Cardiac muscle cell (in vitro differentiated cells and primary cell): Measurements from ENCODE around the gene SATB1. TPM values are rescaled to one million over a fixed set of nuclear protein-coding genes. Genes with fewer than 3 reads are reported as not detected.

Source experiments
- DNase-seq, 2 donors: peaks; one replicate each; pipeline versions ENCODE4 v3.0.0 to v3.0.0-alpha.2; 2010 to 2017; ENCODE audit warnings: low read depth in 1 of 2, low spot score in 1 of 2
- H3K27ac ChIP-seq: fragments of 200-600 bp; sonication (generic); 2 replicates; pipeline ENCODE4 v1.5.1; 2016
- H3K27me3 ChIP-seq: fragments of 200-600 bp; sonication (generic); 2 replicates; pipeline ENCODE4 v1.6.0; 2016; ENCODE audit warnings: control low read depth
- H3K36me3 ChIP-seq: fragments of 200-600 bp; sonication (generic); 2 replicates; pipeline ENCODE4 v1.5.1; 2016; ENCODE audit warnings: control low read depth
- H3K4me1 ChIP-seq: fragments of 200-600 bp; sonication (generic); 2 replicates; pipeline ENCODE4 v1.8.1; 2017; ENCODE audit warnings: low read depth, mild to moderate bottlenecking, mixed run types
- H3K4me3 ChIP-seq: fragments of 200-600 bp; sonication (generic); 2 replicates; pipeline ENCODE4 v1.5.1; 2016; ENCODE audit warnings: mild to moderate bottlenecking
- H3K9me3 ChIP-seq: fragments of 200-600 bp; sonication (generic); 2 replicates; pipeline ENCODE4 v1.5.1; 2017; ENCODE audit warnings: low read depth, mild to moderate bottlenecking, control low read depth
- CTCF ChIP-seq: IDR thresholded peaks from 2 replicates; pipeline ENCODE4 v1.5.1; 2012; ENCODE audit warnings: low read depth, mild to moderate bottlenecking, low read length
- polyA plus RNA-seq: library from polyadenylated mRNA; unstranded; fragments of >200 nt; fragmentation: Nextera tagmentation; extraction: Ambion mirVana; gene quantifications from 2 replicates; pipeline ENCODE4 v1.2.1, GENCODE V29; 2016
- total RNA-seq: library from RNA; depleted of rRNA; stranded (reverse); fragments of >200 nt; gene quantifications from 2 replicates; pipeline ENCODE4 v1.2.3, GENCODE V29; 2016

The SATB1 gene
- total and polyA plus RNA-seq, 2 experiments from 2014 or later = 15.9 to 52.2 TPM

DNA sequence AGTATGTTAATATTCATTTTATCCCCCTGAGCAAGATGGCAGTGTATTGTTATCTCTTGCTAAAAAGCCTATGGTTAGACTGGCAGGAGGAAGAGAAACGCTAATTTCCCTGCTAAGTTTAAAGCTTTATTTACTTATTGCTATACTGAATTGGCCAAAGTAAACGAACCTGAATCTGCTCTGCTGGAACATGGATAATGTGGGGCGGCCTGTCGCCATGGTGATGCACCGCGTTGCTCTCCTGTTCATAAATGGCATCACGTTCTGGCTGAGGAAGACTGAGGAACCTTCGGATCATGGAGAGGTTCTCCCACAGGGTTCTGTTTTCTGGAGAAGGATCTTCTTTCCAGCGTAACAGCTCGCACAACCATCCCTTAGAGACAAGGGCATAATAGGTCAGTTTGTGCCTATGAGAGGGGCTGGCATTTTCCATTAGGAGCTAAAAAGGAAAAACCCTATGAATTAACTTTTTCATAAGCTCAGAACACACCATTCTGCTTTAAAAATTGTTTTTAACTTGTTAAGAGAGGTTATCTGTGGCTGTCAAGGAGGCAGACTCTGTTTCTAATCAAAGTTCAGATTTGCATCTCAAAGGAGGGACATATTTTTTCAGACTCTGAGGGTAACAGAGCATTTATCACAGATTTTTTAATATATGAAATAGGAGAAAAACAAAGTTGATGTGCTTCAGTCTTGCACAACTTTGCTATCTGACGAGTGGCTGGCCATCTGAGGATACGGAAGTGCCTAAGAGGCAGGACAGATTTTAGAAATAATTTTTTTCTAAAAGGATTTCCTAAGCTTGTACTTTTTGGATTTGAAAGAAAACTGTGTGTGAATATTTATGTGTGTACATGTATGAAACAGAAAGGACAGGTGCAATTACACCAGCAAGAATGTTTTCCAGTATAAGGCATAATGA, 73.1 kb downstream of the SATB1 start:
- H3K4me3 ChIP-seq = no peak overlapping the region
- H3K27me3 ChIP-seq = no peaks in the 10 kb centered on the region
- H3K36me3 ChIP-seq = peaks cover 17% of the 10 kb centered on the region
- peaks cover 6% of the 10 kb centered on the region for H3K4me1 ChIP-seq
- H3K9me3 ChIP-seq = no peaks in the 10 kb centered on the region
- DNase-seq = no peak
- TF ChIP-seq CTCF = no peak
- no peak overlapping the region for H3K27ac ChIP-seq

DNA sequence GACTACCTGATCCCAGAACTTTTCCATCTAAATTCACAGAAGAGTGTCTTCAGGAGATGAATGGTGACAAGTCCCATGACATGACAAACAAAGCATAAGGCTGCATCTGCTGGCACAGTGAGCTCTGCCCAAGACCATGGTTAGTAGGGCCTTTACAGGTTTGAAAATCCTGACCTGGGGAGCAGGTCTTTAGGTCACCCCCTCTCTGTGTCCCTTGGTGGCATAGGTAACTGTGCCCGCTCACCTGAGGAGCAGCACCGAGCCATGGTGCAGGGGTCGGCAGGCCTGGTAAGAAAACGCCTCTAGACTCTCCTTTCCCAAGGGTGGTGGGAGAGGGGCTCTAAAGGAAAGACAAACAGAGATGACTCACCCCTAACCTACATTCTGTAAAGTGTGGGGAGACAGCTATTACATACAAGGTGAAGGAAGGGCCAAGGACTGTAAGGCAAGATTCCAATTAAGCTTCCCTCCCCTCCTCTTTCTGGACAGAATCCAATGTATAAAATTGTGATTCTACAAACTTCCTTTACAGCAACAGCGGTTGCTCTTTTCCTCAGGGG, 74.0 kb downstream of the SATB1 start:
- Histone ChIP-seq H3K36me3 (peaks cover 17% of the 10 kb centered on the region), H3K27me3 (no peaks in the 10 kb centered on the region), H3K4me1 (peaks cover 6% of the 10 kb centered on the region), H3K27ac (no peak overlapping the region), H3K4me3 (no peak overlapping the region), H3K9me3 (no peaks in the 10 kb centered on the region)
- DNase-seq = peak in 1 of 2 donors; percentile 5
- no peak for TF ChIP-seq CTCF

GRCh38 chr3:18349197-18349798, 75.8 kb downstream of the SATB1 start:
- H3K4me1 ChIP-seq = peaks cover 8% of the 10 kb centered on the region
- TF ChIP-seq CTCF = no peak
- no peak for DNase-seq
- H3K27me3 ChIP-seq = no peaks in the 10 kb centered on the region
- peak overlapping the region; percentile 40 for H3K27ac ChIP-seq
- H3K4me3 ChIP-seq = no peak overlapping the region
- peaks cover 17% of the 10 kb centered on the region for H3K36me3 ChIP-seq
- H3K9me3 ChIP-seq = no peaks in the 10 kb centered on the region

- H3K36me3 ChIP-seq = peaks cover 13% of the 10 kb centered on the region
- H3K4me3 ChIP-seq = no peak overlapping the region
- no peak overlapping the region for H3K27ac ChIP-seq
- H3K4me1 ChIP-seq = peaks cover 9% of the 10 kb centered on the region
- no peaks in the 10 kb centered on the region for H3K9me3 ChIP-seq
- no peak for DNase-seq
- TF ChIP-seq CTCF = no peak
- no peaks in the 10 kb centered on the region for H3K27me3 ChIP-seq
These were observed 79.0 kb downstream of the SATB1 start for GRCh38 chr3:18346097-18346496.

- peaks cover 16% of the 10 kb centered on the region for H3K4me1 ChIP-seq
- H3K27ac ChIP-seq = no peak overlapping the region
- peaks cover 8% of the 10 kb centered on the region for H3K36me3 ChIP-seq
- H3K9me3 ChIP-seq = no peaks in the 10 kb centered on the region
- TF ChIP-seq CTCF = no peak
- no peaks in the 10 kb centered on the region for H3K27me3 ChIP-seq
- no peak for DNase-seq
- no peak overlapping the region for H3K4me3 ChIP-seq
These were observed 80.1 kb downstream of the SATB1 start for GRCh38 chr3:18345015-18345367.
